GM13976 (cell line): ENCODE measurements around the gene PTPN23.

Source experiments
- DNase-seq: peaks from one replicate; pipeline ENCODE4 v3.0.0; 2012; ENCODE audit warnings: low spot score
- in situ Hi-C: fragments of 300-500 bp; cut with MboI; formaldehyde crosslinking; loops from one replicate; pipeline ENCODE4 v1.12.0; 2022; ENCODE audit warnings: low sequenced_read_pairs, mixed read lengths, inconsistent platforms; ENCODE audit not compliant: unreplicated experiment
- TF ChIP-seq, protein P1 (sequence below): IDR thresholded peaks from 2 replicates; pipeline ENCODE4 v1.5.1; 2012; ENCODE audit warnings: borderline replicate concordance, mild to moderate bottlenecking; ENCODE audit not compliant: insufficient read depth; ENCODE audit errors: extremely low read depth, missing control alignments, control extremely low read depth

Gene PTPN23

DNA sequence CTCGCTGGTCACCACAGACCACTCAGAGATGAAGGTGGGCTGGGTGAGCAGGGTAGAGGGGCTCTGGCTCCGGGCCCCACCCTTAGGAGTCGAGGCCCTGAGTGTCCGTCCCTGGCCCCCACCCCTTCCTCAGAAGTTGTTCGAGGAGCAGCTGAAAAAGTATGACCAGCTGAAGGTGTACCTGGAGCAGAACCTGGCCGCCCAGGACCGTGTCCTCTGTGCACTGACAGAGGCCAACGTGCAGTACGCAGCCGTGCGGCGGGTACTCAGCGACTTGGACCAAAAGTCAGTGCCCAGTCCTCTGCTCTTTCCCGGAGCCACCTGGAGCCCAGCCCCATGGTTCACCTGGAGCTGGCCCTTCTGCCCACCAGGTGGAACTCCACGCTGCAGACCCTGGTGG lies 28.5 kb downstream of the PTPN23 start:
- in situ Hi-C loops: no loop called here
- TF ChIP-seq, protein P1, sequence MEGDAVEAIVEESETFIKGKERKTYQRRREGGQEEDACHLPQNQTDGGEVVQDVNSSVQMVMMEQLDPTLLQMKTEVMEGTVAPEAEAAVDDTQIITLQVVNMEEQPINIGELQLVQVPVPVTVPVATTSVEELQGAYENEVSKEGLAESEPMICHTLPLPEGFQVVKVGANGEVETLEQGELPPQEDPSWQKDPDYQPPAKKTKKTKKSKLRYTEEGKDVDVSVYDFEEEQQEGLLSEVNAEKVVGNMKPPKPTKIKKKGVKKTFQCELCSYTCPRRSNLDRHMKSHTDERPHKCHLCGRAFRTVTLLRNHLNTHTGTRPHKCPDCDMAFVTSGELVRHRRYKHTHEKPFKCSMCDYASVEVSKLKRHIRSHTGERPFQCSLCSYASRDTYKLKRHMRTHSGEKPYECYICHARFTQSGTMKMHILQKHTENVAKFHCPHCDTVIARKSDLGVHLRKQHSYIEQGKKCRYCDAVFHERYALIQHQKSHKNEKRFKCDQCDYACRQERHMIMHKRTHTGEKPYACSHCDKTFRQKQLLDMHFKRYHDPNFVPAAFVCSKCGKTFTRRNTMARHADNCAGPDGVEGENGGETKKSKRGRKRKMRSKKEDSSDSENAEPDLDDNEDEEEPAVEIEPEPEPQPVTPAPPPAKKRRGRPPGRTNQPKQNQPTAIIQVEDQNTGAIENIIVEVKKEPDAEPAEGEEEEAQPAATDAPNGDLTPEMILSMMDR: no peak
- no peak for DNase-seq

DNA sequence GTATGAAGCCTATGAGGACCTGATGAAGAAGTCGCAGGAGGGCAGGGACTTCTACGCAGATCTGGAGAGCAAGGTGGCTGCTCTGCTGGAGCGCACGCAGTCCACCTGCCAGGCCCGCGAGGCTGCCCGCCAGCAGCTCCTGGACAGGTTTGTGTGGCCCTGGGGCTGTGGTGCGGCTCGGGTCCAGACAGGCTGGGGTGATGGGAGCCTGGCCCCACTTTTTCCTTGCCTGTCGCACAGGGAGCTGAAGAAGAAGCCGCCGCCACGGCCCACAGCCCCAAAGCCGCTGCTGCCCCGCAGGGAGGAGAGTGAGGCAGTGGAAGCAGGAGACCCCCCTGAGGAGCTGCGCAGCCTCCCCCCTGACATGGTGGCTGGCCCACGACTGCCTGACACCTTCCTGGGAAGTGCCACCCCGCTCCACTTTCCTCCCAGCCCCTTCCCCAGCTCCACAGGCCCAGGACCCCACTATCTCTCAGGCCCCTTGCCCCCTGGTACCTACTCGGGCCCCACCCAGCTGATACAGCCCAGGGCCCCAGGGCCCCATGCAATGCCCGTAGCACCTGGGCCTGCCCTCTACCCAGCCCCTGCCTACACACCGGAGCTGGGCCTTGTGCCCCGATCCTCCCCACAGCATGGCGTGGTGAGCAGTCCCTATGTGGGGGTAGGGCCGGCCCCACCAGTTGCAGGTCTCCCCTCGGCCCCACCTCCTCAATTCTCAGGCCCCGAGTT lies 29.0 kb downstream of the PTPN23 start:
- TF ChIP-seq, protein P1: no peak
- DNase-seq: no peak

DNA sequence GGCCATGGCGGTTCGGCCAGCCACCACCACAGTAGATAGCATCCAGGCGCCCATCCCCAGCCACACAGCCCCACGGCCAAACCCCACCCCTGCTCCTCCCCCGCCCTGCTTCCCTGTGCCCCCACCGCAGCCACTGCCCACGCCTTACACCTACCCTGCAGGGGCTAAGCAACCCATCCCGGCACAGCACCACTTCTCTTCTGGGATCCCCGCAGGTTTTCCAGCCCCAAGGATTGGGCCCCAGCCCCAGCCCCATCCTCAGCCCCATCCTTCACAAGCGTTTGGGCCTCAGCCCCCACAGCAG lies 29.5 kb downstream of the PTPN23 start:
- DNase-seq: no peak
- in situ Hi-C loops: no loop called here
- TF ChIP-seq, protein P1: no peak

More for the DNA sequence above, 29.0 kb downstream of the PTPN23 start:
- in situ Hi-C loops: no loop called here

DNA sequence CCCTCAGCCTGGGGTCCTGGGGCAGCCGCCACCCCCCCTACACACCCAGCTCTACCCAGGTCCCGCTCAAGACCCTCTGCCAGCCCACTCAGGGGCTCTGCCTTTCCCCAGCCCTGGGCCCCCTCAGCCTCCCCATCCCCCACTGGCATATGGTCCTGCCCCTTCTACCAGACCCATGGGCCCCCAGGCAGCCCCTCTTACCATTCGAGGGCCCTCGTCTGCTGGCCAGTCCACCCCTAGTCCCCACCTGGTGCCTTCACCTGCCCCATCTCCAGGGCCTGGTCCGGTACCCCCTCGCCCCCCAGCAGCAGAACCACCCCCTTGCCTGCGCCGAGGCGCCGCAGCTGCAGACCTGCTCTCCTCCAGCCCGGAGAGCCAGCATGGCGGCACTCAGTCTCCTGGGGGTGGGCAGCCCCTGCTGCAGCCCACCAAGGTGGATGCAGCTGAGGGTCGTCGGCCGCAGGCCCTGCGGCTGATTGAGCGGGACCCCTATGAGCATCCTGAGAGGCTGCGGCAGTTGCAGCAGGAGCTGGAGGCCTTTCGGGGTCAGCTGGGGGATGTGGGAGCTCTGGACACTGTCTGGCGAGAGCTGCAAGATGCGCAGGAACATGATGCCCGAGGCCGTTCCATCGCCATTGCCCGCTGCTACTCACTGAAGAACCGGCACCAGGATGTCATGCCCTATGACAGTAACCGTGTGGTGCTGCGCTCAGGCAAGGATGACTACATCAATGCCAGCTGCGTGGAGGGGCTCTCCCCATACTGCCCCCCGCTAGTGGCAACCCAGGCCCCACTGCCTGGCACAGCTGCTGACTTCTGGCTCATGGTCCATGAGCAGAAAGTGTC lies 30.2 kb downstream of the PTPN23 start:
- TF ChIP-seq, protein P1: no peak
- in situ Hi-C loops: no loop called here
- no peak for DNase-seq

DNA sequence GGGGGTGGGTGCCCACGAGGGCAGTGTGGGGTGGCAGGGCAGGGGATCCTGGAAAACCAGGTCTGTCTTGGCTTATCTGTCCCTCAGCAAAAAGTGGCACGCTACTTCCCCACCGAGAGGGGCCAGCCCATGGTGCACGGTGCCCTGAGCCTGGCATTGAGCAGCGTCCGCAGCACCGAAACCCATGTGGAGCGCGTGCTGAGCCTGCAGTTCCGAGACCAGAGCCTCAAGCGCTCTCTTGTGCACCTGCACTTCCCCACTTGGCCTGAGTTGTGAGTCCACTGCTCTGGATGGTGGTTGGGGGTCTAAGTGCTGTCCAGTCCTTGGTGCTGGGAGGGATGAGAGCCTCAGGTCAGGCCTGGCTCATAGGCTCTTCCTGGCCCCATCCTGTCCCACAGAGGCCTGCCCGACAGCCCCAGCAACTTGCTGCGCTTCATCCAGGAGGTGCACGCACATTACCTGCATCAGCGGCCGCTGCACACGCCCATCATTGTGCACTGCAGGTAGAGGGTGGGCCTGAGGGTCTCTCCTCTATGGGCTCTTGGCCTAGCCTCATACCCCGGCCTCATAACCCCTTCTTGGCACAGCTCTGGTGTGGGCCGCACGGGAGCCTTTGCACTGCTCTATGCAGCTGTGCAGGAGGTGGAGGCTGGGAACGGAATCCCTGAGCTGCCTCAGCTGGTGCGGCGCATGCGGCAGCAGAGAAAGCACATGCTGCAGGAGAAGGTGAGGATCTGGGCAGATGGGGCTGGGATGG lies 31.1 kb downstream of the PTPN23 start:
- DNase-seq: no peak
- in situ Hi-C loops: no loop called here
- TF ChIP-seq, protein P1: no peak

DNA sequence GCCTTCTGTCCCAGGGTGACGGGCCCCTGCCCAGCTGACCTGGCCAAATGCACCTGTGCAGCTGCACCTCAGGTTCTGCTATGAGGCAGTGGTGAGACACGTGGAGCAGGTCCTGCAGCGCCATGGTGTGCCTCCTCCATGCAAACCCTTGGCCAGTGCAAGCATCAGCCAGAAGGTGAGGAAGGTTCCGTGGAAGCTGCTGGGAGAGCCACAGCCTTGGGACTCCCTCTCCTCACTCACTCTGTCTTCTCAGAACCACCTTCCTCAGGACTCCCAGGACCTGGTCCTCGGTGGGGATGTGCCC lies 31.6 kb downstream of the PTPN23 start:
- DNase-seq: no peak
- TF ChIP-seq, protein P1: no peak
- in situ Hi-C loops: no loop called here
